ENCODE data around the gene DLEC1.

Gene DLEC1

DNA sequence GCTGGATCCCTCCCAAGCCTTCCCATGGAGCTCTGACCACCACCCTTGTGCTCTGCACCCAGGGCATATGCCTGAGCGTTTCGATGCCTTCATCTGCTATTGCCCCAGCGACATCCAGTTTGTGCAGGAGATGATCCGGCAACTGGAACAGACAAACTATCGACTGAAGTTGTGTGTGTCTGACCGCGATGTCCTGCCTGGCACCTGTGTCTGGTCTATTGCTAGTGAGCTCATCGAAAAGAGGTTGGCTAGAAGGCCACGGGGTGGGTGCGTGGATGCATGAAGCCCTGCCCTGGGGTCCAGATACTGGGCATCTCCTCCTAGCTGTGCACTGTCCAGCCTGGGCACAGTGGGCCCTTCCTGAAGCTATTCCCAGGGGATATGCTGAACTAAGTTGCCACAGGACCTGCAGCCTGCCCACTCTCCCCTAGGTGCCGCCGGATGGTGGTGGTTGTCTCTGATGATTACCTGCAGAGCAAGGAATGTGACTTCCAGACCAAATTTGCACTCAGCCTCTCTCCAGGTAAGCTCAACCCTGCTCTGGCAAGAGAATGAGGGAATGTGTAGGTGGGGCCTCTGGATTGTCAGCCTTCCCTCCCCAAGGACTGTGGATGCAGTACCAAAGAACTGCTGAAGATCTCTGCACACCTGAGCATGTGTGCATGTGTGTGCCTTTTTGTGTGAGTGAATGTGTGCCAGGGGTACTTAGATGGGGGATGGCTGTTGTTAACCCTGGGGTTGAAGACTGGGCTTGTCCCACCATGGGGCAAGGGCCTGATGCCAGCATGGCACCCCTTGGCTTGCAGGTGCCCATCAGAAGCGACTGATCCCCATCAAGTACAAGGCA is 101.5 kb downstream of the DLEC1 start (continued):
- TF ChIP-seq, protein P1, sequence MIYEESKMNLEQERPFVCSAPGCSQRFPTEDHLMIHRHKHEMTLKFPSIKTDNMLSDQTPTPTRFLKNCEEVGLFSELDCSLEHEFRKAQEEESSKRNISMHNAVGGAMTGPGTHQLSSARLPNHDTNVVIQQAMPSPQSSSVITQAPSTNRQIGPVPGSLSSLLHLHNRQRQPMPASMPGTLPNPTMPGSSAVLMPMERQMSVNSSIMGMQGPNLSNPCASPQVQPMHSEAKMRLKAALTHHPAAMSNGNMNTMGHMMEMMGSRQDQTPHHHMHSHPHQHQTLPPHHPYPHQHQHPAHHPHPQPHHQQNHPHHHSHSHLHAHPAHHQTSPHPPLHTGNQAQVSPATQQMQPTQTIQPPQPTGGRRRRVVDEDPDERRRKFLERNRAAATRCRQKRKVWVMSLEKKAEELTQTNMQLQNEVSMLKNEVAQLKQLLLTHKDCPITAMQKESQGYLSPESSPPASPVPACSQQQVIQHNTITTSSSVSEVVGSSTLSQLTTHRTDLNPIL (CRISPR knock-in tag; IDR thresholded peaks at IDR 0.05; ENCODE audit: low read depth): no peak
- no peak for TF ChIP-seq ZC3H10 (CRISPR knock-in tag; IDR thresholded peaks at IDR 0.05)
- TF ChIP-seq TCF4 (CRISPR knock-in tag; IDR thresholded peaks at IDR 0.05; ENCODE audit: borderline replicate concordance): no peak
- no peak for TF ChIP-seq ZFP30 (CRISPR knock-in tag; IDR thresholded peaks at IDR 0.05)

DNA sequence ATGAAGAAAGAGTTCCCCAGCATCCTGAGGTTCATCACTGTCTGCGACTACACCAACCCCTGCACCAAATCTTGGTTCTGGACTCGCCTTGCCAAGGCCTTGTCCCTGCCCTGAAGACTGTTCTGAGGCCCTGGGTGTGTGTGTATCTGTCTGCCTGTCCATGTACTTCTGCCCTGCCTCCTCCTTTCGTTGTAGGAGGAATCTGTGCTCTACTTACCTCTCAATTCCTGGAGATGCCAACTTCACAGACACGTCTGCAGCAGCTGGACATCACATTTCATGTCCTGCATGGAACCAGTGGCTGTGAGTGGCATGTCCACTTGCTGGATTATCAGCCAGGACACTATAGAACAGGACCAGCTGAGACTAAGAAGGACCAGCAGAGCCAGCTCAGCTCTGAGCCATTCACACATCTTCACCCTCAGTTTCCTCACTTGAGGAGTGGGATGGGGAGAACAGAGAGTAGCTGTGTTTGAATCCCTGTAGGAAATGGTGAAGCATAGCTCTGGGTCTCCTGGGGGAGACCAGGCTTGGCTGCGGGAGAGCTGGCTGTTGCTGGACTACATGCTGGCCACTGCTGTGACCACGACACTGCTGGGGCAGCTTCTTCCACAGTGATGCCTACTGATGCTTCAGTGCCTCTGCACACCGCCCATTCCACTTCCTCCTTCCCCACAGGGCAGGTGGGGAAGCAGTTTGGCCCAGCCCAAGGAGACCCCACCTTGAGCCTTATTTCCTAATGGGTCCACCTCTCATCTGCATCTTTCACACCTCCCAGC is 102.4 kb downstream of the DLEC1 start:
- TF ChIP-seq GLIS3 (CRISPR knock-in tag; IDR thresholded peaks at IDR 0.05): no peak
- TF ChIP-seq CSDC2 (CRISPR knock-in tag; IDR thresholded peaks at IDR 0.05): no peak
- TF ChIP-seq, protein P2, sequence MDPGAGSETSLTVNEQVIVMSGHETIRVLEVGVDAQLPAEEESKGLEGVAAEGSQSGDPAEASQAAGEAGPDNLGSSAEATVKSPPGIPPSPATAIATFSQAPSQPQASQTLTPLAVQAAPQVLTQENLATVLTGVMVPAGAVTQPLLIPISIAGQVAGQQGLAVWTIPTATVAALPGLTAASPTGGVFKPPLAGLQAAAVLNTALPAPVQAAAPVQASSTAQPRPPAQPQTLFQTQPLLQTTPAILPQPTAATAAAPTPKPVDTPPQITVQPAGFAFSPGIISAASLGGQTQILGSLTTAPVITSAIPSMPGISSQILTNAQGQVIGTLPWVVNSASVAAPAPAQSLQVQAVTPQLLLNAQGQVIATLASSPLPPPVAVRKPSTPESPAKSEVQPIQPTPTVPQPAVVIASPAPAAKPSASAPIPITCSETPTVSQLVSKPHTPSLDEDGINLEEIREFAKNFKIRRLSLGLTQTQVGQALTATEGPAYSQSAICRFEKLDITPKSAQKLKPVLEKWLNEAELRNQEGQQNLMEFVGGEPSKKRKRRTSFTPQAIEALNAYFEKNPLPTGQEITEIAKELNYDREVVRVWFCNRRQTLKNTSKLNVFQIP (CRISPR knock-in tag; IDR thresholded peaks at IDR 0.05; ENCODE audit: borderline replicate concordance, low read depth): no peak
- TF ChIP-seq TCF4 (CRISPR knock-in tag; IDR thresholded peaks at IDR 0.05; ENCODE audit: borderline replicate concordance): no peak
- no peak for TF ChIP-seq ZFP3 (CRISPR knock-in tag; IDR thresholded peaks at IDR 0.05)
- TF ChIP-seq BACH2 (CRISPR knock-in tag; IDR thresholded peaks at IDR 0.05; ENCODE audit: borderline replicate concordance): no peak
- ATAC-seq: no peak

DNA sequence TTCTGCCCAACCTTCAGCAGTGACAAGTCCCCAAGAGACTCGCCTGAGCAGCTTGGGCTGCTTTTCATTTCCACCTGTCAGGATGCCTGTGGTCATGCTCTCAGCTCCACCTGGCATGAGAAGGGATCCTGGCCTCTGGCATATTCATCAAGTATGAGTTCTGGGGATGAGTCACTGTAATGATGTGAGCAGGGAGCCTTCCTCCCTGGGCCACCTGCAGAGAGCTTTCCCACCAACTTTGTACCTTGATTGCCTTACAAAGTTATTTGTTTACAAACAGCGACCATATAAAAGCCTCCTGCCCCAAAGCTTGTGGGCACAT is 102.9 kb downstream of the DLEC1 start:
- TF ChIP-seq ZC3H10 (CRISPR knock-in tag; IDR thresholded peaks at IDR 0.05): no peak
- ATAC-seq: no peak

DNA sequence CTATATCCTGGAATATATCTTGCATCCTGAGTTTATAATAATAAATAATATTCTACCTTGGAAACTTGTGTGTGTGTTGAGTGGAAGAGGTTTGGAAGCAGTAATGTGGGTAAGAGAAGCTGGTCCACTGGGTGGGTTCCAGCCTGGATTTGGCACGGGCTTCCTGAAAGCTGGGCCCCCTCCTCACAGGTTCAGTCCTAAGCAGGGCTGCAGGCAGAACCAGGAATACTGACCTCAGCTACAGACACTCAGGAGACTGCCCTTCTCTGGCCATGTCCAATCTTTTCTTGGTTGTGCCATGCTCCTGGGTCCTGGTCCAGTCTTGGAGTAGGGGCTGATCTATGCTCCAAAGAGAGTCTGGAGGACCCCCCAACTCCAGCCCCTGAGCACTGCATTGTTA is 104.0 kb downstream of the DLEC1 start:
- TF ChIP-seq ISL1 (CRISPR knock-in tag; IDR thresholded peaks at IDR 0.05) (no peak), ZC3H10 (CRISPR knock-in tag; IDR thresholded peaks at IDR 0.05) (no peak), ZNF70 (CRISPR knock-in tag; IDR thresholded peaks at IDR 0.05) (no peak)
- no peak for ATAC-seq

DNA sequence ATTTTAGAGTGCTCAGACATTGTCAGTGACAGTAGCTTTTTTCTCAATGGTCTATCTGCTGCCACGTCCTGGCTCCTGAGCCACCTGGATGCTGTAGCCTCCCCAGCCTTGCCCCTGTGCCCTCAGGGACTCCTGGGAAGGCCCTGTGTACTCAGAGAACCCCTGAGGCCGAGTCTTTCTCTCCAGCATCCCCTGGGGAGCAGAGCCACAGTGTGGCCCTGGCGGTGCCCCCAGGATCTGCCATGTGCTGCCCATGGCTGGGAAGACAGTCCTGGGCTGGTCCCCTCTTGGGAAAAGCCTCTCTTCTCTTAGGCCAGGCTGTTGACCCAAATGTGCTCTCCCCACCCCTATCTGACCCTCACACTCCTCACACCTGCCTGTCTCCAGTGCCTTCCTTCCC is 104.5 kb downstream of the DLEC1 start:
- TF ChIP-seq, protein P3, sequence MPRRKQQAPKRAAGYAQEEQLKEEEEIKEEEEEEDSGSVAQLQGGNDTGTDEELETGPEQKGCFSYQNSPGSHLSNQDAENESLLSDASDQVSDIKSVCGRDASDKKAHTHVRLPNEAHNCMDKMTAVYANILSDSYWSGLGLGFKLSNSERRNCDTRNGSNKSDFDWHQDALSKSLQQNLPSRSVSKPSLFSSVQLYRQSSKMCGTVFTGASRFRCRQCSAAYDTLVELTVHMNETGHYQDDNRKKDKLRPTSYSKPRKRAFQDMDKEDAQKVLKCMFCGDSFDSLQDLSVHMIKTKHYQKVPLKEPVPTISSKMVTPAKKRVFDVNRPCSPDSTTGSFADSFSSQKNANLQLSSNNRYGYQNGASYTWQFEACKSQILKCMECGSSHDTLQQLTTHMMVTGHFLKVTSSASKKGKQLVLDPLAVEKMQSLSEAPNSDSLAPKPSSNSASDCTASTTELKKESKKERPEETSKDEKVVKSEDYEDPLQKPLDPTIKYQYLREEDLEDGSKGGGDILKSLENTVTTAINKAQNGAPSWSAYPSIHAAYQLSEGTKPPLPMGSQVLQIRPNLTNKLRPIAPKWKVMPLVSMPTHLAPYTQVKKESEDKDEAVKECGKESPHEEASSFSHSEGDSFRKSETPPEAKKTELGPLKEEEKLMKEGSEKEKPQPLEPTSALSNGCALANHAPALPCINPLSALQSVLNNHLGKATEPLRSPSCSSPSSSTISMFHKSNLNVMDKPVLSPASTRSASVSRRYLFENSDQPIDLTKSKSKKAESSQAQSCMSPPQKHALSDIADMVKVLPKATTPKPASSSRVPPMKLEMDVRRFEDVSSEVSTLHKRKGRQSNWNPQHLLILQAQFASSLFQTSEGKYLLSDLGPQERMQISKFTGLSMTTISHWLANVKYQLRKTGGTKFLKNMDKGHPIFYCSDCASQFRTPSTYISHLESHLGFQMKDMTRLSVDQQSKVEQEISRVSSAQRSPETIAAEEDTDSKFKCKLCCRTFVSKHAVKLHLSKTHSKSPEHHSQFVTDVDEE (CRISPR knock-in tag; IDR thresholded peaks at IDR 0.05): no peak
- TF ChIP-seq GLIS3 (CRISPR knock-in tag; IDR thresholded peaks at IDR 0.05): no peak
- no peak for TF ChIP-seq OSR1 (CRISPR knock-in tag; IDR thresholded peaks at IDR 0.05)
- no peak for TF ChIP-seq PPARA (CRISPR knock-in tag; IDR thresholded peaks at IDR 0.05; ENCODE audit: borderline replicate concordance)
- no peak for TF ChIP-seq BACH2 (CRISPR knock-in tag; IDR thresholded peaks at IDR 0.05; ENCODE audit: borderline replicate concordance)
- TF ChIP-seq, protein P2 (CRISPR knock-in tag; IDR thresholded peaks at IDR 0.05; ENCODE audit: borderline replicate concordance, low read depth): no peak
- TF ChIP-seq, protein P4, sequence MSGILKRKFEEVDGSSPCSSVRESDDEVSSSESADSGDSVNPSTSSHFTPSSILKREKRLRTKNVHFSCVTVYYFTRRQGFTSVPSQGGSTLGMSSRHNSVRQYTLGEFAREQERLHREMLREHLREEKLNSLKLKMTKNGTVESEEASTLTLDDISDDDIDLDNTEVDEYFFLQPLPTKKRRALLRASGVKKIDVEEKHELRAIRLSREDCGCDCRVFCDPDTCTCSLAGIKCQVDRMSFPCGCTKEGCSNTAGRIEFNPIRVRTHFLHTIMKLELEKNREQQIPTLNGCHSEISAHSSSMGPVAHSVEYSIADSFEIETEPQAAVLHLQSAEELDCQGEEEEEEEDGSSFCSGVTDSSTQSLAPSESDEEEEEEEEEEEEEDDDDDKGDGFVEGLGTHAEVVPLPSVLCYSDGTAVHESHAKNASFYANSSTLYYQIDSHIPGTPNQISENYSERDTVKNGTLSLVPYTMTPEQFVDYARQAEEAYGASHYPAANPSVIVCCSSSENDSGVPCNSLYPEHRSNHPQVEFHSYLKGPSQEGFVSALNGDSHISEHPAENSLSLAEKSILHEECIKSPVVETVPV (CRISPR knock-in tag; IDR thresholded peaks at IDR 0.05): no peak
- no peak for TF ChIP-seq SNAI2 (CRISPR knock-in tag; IDR thresholded peaks at IDR 0.05)
- TF ChIP-seq ESRRG (CRISPR knock-in tag; IDR thresholded peaks at IDR 0.05): no peak
- TF ChIP-seq ZNF8 (CRISPR knock-in tag; IDR thresholded peaks at IDR 0.05): no peak
- TF ChIP-seq ZNF70 (CRISPR knock-in tag; IDR thresholded peaks at IDR 0.05): no peak
- TF ChIP-seq ZNF565 (CRISPR knock-in tag; conservative IDR thresholded peaks at IDR 0.05; ENCODE audit: low read depth): no peak
- TF ChIP-seq ZC3H10 (CRISPR knock-in tag; IDR thresholded peaks at IDR 0.05): no peak
- TF ChIP-seq, protein P1 (CRISPR knock-in tag; IDR thresholded peaks at IDR 0.05; ENCODE audit: low read depth): no peak
- no peak for TF ChIP-seq ZFP30 (CRISPR knock-in tag; IDR thresholded peaks at IDR 0.05)
- TF ChIP-seq CSDC2 (CRISPR knock-in tag; IDR thresholded peaks at IDR 0.05): no peak
- TF ChIP-seq TCF4 (CRISPR knock-in tag; IDR thresholded peaks at IDR 0.05; ENCODE audit: borderline replicate concordance): no peak
- no peak for TF ChIP-seq TOX (CRISPR knock-in tag; IDR thresholded peaks at IDR 0.05; ENCODE audit: borderline replicate concordance)
- ATAC-seq: no peak

All from SK-N-SH treated with all-trans-retinoic acid at 6 μM for 48 hours (cell line).